RWPE2 (cell line): ENCODE results near the gene SLC25A25.

Experiments used
- ATAC-seq: fragments of 200-7000 bp; cut with Tn5 transposase; 3 replicates; pipeline ENCODE4 v1.9.1; 2021; ENCODE audit warnings: low read depth
- DNase-seq: peaks from one replicate; pipeline ENCODE4 v3.0.0-alpha.2; 2020; ENCODE audit warnings: low spot score
- H3K27ac ChIP-seq: fragments of 450-650 bp; 2 replicates; pipeline ENCODE4 v1.5.1; 2017; ENCODE audit warnings: mild to moderate bottlenecking; ENCODE audit not compliant: poor library complexity, severe bottlenecking
- H3K27me3 ChIP-seq: fragments of 250-450 bp; sonication (Bioruptor Pico); 2 replicates; pipeline ENCODE4 v1.5.1; 2021; ENCODE audit warnings: mild to moderate bottlenecking, moderate library complexity; ENCODE audit not compliant: insufficient read depth, poor library complexity, severe bottlenecking
- H3K36me3 ChIP-seq: fragments of 250-450 bp; sonication (Bioruptor Pico); 2 replicates; pipeline ENCODE4 v1.5.1; 2020; ENCODE audit warnings: low read depth, mild to moderate bottlenecking, moderate library complexity
- H3K4me1 ChIP-seq: fragments of 250-450 bp; sonication (Bioruptor Pico); 2 replicates; pipeline ENCODE4 v1.5.1; 2021; ENCODE audit warnings: mild to moderate bottlenecking, moderate library complexity; ENCODE audit not compliant: insufficient read depth, poor library complexity, severe bottlenecking
- H3K4me3 ChIP-seq: fragments of 250-450 bp; sonication (Bioruptor Pico); 2 replicates; pipeline ENCODE4 v1.5.1; 2021; ENCODE audit warnings: mild to moderate bottlenecking, moderate library complexity; ENCODE audit not compliant: severe bottlenecking
- H3K9me3 ChIP-seq: fragments of 250-450 bp; sonication (Bioruptor Pico); 2 replicates; pipeline ENCODE4 v1.5.1; 2021; ENCODE audit warnings: mild to moderate bottlenecking, moderate library complexity; ENCODE audit not compliant: severe bottlenecking
- CTCF ChIP-seq: fragments of 450-650 bp; IDR thresholded peaks from one replicate; pipeline ENCODE4 v1.5.1; 2017; ENCODE audit warnings: mild to moderate bottlenecking, moderate library complexity; ENCODE audit not compliant: poor library complexity, severe bottlenecking

The SLC25A25 gene

GRCh38 chr9:128089299-128089698, 21.3 kb downstream of the SLC25A25 start:
- H3K27ac ChIP-seq: no peak overlapping the region
- no peak for ATAC-seq

GRCh38 chr9:128091144-128091543, 23.1 kb downstream of the SLC25A25 start:
- TF ChIP-seq CTCF: no peak
- H3K36me3 ChIP-seq: no peaks in the 10 kb centered on the region
- H3K4me3 ChIP-seq: no peak overlapping the region
- peaks cover 14% of the 10 kb centered on the region for H3K4me1 ChIP-seq
- H3K9me3 ChIP-seq: no peaks in the 10 kb centered on the region
- ATAC-seq: no peak
- DNase-seq: no peak
- H3K27me3 ChIP-seq: no peaks in the 10 kb centered on the region
- H3K27ac ChIP-seq: no peak overlapping the region

More at GRCh38 chr9:128089299-128089698, 21.3 kb downstream of the SLC25A25 start:
- peaks cover 10% of the 10 kb centered on the region for H3K4me1 ChIP-seq
- no peaks in the 10 kb centered on the region for H3K27me3 ChIP-seq
- no peak for DNase-seq
- TF ChIP-seq CTCF: no peak
- no peak overlapping the region for H3K4me3 ChIP-seq
- 0 out of 2 replicates have a peak, but pooled peaks cover 4% of the 10 kb centered on the region for H3K36me3 ChIP-seq
- H3K9me3 ChIP-seq: no peaks in the 10 kb centered on the region

- no peaks in the 10 kb centered on the region for H3K36me3 ChIP-seq
- H3K27me3 ChIP-seq: no peaks in the 10 kb centered on the region
- no peak for TF ChIP-seq CTCF
- ATAC-seq (no peak), DNase-seq (no peak)
- no peak overlapping the region for H3K27ac ChIP-seq
- peaks cover 14% of the 10 kb centered on the region for H3K4me1 ChIP-seq
- H3K9me3 ChIP-seq: no peaks in the 10 kb centered on the region
- H3K4me3 ChIP-seq: no peak overlapping the region
These were observed 23.5 kb downstream of the SLC25A25 start for GRCh38 chr9:128091571-128091970.

GRCh38 chr9:128092199-128092977, 24.4 kb downstream of the SLC25A25 start:
- Histone ChIP-seq H3K4me3 (no peak overlapping the region), H3K27ac (no peak overlapping the region), H3K27me3 (no peaks in the 10 kb centered on the region), H3K9me3 (no peaks in the 10 kb centered on the region), H3K4me1 (peaks cover 14% of the 10 kb centered on the region), H3K36me3 (no peaks in the 10 kb centered on the region)
- ATAC-seq: no peak
- TF ChIP-seq CTCF: no peak
- DNase-seq: no peak

GRCh38 chr9:128093011-128093410, 25.0 kb downstream of the SLC25A25 start:
- no peaks in the 10 kb centered on the region for H3K36me3 ChIP-seq

More at GRCh38 chr9:128093011-128093410, 25.0 kb downstream of the SLC25A25 start:
- ATAC-seq (no peak), DNase-seq (no peak)
- peaks cover 17% of the 10 kb centered on the region for H3K4me1 ChIP-seq
- H3K27ac ChIP-seq: peak overlapping the region; percentile 59
- TF ChIP-seq CTCF: no peak
- H3K4me3 ChIP-seq: no peak overlapping the region
- no peaks in the 10 kb centered on the region for H3K9me3 ChIP-seq
- no peaks in the 10 kb centered on the region for H3K27me3 ChIP-seq
